Aorta (tissue), 5 donors: ENCODE data around the gene DMPK. TPM values are rescaled to one million over a fixed set of nuclear protein-coding genes. Genes with fewer than 3 reads are reported as not detected.
"Not testable (repeated sequence)": the region's sequence is repeated elsewhere in the genome, so short reads cannot be mapped to it uniquely, and the experiment has no call there.

Experiments used
- ATAC-seq: fragments of 200-7000 bp; cut with Tn5 transposase; one replicate; pipeline ENCODE4 v1.9.1; 2022; ENCODE audit warnings: moderate library complexity; ENCODE audit not compliant: low FRiP score
- DNase-seq, 2 donors: peaks; one replicate each; pipeline ENCODE4 v3.0.0-alpha.2; 2020
- H3K27ac ChIP-seq, 2 donors: one replicate each; pipeline ENCODE4 v1.5.1; 2013; ENCODE audit warnings: low read length in 2 of 2, mild to moderate bottlenecking in 2 of 2, moderate library complexity in 2 of 2, control low read depth in 1 of 2, inconsistent platforms in 1 of 2, low read depth in 1 of 2
- H3K27me3 ChIP-seq, 2 donors: one replicate each; pipeline ENCODE4 v1.6.1; 2013; ENCODE audit warnings: control low read depth in 1 of 2, low read length in 1 of 2, mild to moderate bottlenecking in 1 of 2, moderate library complexity in 1 of 2; ENCODE audit not compliant: insufficient read depth in 2 of 2, control insufficient read depth in 1 of 2
- H3K36me3 ChIP-seq, 2 donors: one replicate each; pipeline ENCODE4 v1.6.1; 2013; ENCODE audit warnings: control low read depth in 1 of 2, low read length in 1 of 2, mild to moderate bottlenecking in 1 of 2; ENCODE audit not compliant: insufficient read depth in 2 of 2, control insufficient read depth in 1 of 2
- H3K4me1 ChIP-seq, 2 donors: one replicate each; pipeline ENCODE4 v1.6.1; 2013; ENCODE audit warnings: low read length in 2 of 2, control low read depth in 1 of 2, mild to moderate bottlenecking in 1 of 2, moderate library complexity in 1 of 2; ENCODE audit not compliant: insufficient read depth in 2 of 2, control insufficient read depth in 1 of 2
- H3K4me3 ChIP-seq, 2 donors: one replicate each; pipeline ENCODE4 v1.5.1; 2013; ENCODE audit warnings: low read length in 2 of 2, control low read depth in 1 of 2, mild to moderate bottlenecking in 1 of 2
- H3K9me3 ChIP-seq: one replicate; pipeline ENCODE4 v1.6.1; 2013; ENCODE audit warnings: mild to moderate bottlenecking, low read length; ENCODE audit not compliant: control insufficient read depth
- WGBS, 2 donors: extraction: QIAGEN DNeasy Blood & Tissue Kit; methylation state at CpG; one replicate each; pipeline ENCODE4 v1.1.7; 2013; 5-methylcytosine and 5-hydroxymethylcytosine counted together
- intact Hi-C, 2 donors: fragments of 100-400 bp; cut with DNase I; formaldehyde crosslinking; loops; one replicate each; pipeline versions ENCODE4 v1.14.2 to v1.15.0; 2022
- polyA plus RNA-seq, 2 donors: library from polyadenylated mRNA; stranded (reverse); fragments of 200-250 nt; gene quantifications; one replicate each; pipeline ENCODE4 v1.2.3, GENCODE V29; 2013
- total RNA-seq, 2 donors: library from RNA; stranded (reverse); fragmentation: NEBNext Ultra II Directional; extraction: Animal tissue kit (Norgen Biotek cat#: 25700); gene quantifications; one replicate each; pipeline ENCODE4 v1.2.1, GENCODE V29; 2021
- donor health status: healthy with polysubstance abuse.
- donor health status: Bipolar disorder and iron deficiency.
- donor health status: DM: no; HTN: no; CAD: no.
- donor health status: DM: no; HTN: no; CAD: no.
- donor health status: DM: yes; HTN: yes; CAD: no.

The DMPK gene
- total and polyA plus RNA-seq, 4 donors: 139 to 408 (median 185) TPM

- no peaks in the 10 kb centered on the region for H3K9me3 ChIP-seq
- H3K27ac ChIP-seq: no peak overlapping the region
- no peaks in the 10 kb centered on the region for H3K27me3 ChIP-seq
- WGBS, 2 donors: 88 to 93% methylated on average over 10 of the region's 10 CpGs
- no peaks in the 10 kb centered on the region for H3K36me3 ChIP-seq
- intact Hi-C loops: no loop called here
- H3K4me1 ChIP-seq: no peaks in the 10 kb centered on the region
- H3K4me3 ChIP-seq: no peak overlapping the region
- DNase-seq (no peak), ATAC-seq (no peak)
Measured at GRCh38 chr19:45739498-45740439, 42.5 kb downstream of the DMPK start.

DNA sequence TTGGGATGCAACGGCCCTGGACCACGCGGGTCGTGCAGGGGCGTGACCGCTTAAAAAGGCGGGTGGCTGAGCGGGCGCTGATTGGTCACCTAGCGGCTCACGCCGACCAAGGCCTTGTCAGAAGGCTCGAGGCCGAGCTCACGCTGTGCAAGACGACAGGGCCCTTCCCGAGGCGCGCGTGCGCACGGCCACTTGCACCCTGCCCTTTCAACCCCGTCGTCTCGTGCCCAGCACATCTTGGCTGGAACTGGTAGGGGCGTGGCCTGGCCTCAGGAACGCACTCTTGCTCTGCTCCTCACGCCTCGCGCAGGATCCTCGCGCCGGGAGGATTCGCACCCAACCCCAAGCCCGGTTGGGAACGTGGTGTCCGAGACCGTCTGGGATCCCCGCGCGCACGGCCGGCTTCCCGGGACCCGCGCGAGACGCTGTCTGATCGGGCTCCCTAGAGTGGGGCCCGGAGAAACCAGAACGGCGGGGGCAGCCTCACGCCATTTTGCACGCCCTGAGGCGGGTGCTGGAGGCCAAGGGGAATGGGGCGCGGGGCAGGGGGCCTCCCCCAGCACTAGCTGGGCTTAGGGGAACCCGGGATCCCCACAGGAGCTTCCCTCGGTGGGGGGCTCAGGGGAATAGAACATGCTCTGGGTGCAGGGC lies 49.0 kb downstream of the DMPK start, which contains the start of gene MEIOSIN:
TSS of gene MEIOSIN (plus strand) at position 280 of the 651 bp plus-strand sequence. CDS start 1,938 bp downstream, outside the sequence.
- H3K27ac ChIP-seq: no peak within 1 kb of the TSS
- H3K27me3 ChIP-seq: no peaks in the 10 kb centered on the region
- H3K4me3 ChIP-seq: no peak within 1 kb of the TSS
- H3K36me3 ChIP-seq: no peaks in the 10 kb centered on the region
- no peak for ATAC-seq
- DNase-seq: no peak
- 90 to 92% methylated on average over 59 of the region's 59 CpGs for WGBS, 2 donors
- H3K9me3 ChIP-seq: no peaks in the 10 kb centered on the region
- intact Hi-C loops: loop anchor here (5.0 kb wide), 1 partner anchor 34 kb away; the partner anchor contains the start of gene SIX5 (in 2 of the 2)
- no peaks in the 10 kb centered on the region for H3K4me1 ChIP-seq

DNA sequence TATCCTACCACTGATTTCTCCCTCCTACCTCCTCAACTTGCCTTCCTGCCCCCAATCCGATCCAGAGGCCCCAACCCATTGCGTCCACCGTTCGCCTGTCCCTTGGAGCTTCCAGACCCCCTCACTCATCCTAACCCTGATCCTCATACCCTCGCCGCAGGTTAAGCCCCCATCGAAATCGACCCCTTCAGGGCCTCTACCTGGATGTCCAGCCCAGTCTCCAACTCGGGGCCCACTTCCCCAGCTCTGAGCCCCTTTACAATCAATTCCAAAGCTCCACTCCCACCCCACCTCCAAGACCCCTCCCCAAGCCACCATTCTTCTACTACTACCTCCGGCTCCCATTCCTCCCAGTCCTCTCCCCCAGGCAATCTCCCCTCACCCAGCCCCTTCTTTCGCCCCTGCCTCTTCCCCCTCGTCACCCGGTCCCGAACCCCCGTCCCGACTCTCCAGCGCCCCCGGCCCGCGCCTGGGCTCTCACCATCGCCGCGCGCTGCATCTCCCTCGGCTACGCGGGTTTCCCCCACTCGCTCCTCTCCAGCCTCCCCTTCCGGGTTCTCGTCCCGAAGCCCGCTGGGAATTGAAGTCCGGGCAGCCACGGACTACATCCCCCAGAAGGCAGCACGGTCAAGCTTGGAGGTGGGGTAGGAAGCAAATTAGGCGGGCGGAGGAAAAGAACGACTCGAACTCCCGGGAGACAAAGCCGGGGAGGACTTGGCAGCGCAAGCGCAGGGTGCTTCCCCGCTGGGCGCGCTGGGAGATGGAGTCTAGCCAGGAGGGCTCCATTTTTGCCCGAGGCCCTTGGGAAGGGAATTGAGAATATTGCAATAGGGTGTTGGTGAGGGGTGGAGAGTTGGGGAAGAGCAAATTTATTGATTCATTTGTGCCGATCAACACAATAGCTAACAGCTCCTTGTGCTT lies 51.7 kb downstream of the DMPK start, which contains the start of gene FBXO46:
TSS of gene FBXO46 (minus strand) at position 529 of the 921 bp plus-strand sequence. CDS start 17,401 bp downstream, outside the sequence.
- Histone ChIP-seq H3K9me3 (no peaks in the 10 kb centered on the region), H3K27me3 (no peaks in the 10 kb centered on the region), H3K36me3 (no peaks in the 10 kb centered on the region), H3K4me1 (no peaks in the 10 kb centered on the region), H3K4me3 (peak within 1 kb of the TSS; percentile 74 to 83), H3K27ac (no peak within 1 kb of the TSS)
- peak; percentile 99 for ATAC-seq
- DNase-seq: peak; percentile 98
- 1% methylated on average over 48 of the region's 48 CpGs for WGBS, 2 donors
- intact Hi-C loops: loop anchor here (5.0 kb wide), 1 partner anchor 37 kb away; the partner anchor contains the start of gene SIX5 (in 2 of the 2)

DNA sequence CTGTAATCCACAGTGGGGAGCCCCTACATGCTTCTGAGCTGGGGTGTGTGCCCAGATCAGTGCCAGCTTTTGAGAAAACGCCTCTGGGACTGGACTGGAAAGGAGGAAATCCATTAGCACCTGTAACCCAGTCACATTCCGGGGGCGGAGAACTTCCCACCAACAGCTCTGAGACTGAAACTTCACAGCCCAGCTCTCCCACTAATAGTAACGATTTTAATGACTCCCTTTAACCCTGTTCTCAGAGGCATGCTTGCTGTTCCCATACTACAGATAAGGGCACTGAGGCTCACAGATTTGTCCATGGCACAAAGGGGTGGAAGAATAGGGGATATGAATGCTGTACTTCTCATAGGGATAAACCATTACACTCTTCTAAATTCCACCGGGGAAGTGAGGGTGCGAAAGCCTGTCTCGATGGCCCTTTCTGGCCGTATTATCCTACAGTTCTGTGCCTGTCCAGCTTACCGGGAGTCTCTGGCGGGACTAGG lies 52.4 kb downstream of the DMPK start:
- WGBS, 2 donors: 6 to 8% methylated on average over 10 of the region's 10 CpGs

DNA sequence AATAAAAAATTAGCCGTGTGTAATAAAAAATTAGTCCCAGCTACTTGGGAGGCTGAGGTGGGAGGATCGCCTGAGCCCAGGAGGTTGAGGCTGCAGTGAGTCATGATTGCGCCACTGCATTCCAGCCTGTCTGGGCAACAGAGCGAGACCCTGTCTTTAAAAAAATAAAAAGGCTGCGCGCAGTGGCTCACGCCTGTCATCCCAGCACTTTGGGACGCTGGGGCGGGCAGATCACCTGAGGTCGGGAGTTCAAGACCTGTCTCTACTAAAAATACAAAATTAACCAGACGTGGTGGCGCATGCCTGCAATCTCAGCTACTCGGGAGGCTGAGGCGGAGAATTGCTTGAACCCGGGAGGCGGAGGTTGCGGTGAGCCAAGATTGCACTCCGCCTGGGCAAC lies 53.6 kb downstream of the DMPK start:
- H3K4me3 ChIP-seq, ATAC-seq, DNase-seq, H3K27ac ChIP-seq, intact Hi-C loops, H3K4me1 ChIP-seq, H3K36me3 ChIP-seq, H3K27me3 ChIP-seq, H3K9me3 ChIP-seq: not testable (repeated sequence)
- 92 to 94% methylated on average over 18 of the region's 18 CpGs for WGBS, 2 donors

More for the DNA sequence above, 52.4 kb downstream of the DMPK start:
- no peak for DNase-seq
- no peaks in the 10 kb centered on the region for H3K4me1 ChIP-seq
- H3K36me3 ChIP-seq: no peaks in the 10 kb centered on the region
- no peak overlapping the region for H3K27ac ChIP-seq
- no peaks in the 10 kb centered on the region for H3K27me3 ChIP-seq
- intact Hi-C loops: loop anchor here (5.0 kb wide), 1 partner anchor 37 kb away; the partner anchor contains the start of gene SIX5 (in 2 of the 2)
- ATAC-seq: no peak
- no peaks in the 10 kb centered on the region for H3K9me3 ChIP-seq
- peak overlapping the region; percentile 74 to 83 for H3K4me3 ChIP-seq

GRCh38 chr19:45720065-45720464 lies 62.2 kb downstream of the DMPK start:
- WGBS, 2 donors: 96 to 97% methylated on average over 11 of the region's 11 CpGs
- ATAC-seq, H3K4me3 ChIP-seq, DNase-seq, H3K27me3 ChIP-seq, H3K4me1 ChIP-seq, H3K27ac ChIP-seq, H3K36me3 ChIP-seq, H3K9me3 ChIP-seq, intact Hi-C loops: not testable (repeated sequence)
